Transverse colon (tissue), 4 donors: Measurements from ENCODE around the gene CARD10. TPM values are rescaled to one million over a fixed set of nuclear protein-coding genes. Genes with fewer than 3 reads are reported as not detected.

Experiments
- DNase-seq: peaks from one replicate; pipeline ENCODE4 v3.0.0-alpha.2; 2019
- H3K27ac ChIP-seq, 4 donors: fragments of 200-600 bp; sonication (generic); 2 replicates each; pipeline ENCODE4 v1.5.1; 2016 to 2018; ENCODE audit warnings: inconsistent platforms in 4 of 4
- H3K27me3 ChIP-seq: fragments of 200-600 bp; sonication (generic); 2 replicates; pipeline ENCODE4 v1.5.1; 2017; ENCODE audit warnings: inconsistent platforms
- H3K36me3 ChIP-seq, 4 donors: fragments of 200-600 bp; sonication (generic); 2 replicates each; pipeline ENCODE4 v1.5.1; 2017 to 2019; ENCODE audit warnings: inconsistent platforms in 4 of 4
- H3K4me1 ChIP-seq, 4 donors: fragments of 200-600 bp; sonication (generic); 2 replicates each; pipeline ENCODE4 v1.5.1; 2017 to 2020; ENCODE audit warnings: inconsistent platforms in 4 of 4
- H3K4me3 ChIP-seq, 4 donors: fragments of 200-600 bp; sonication (generic); 1 replicate in 1 of 4; 2 replicates in 3 of 4; pipeline versions ENCODE4 v1.5.1 to v1.6.1; 2017 to 2019; ENCODE audit warnings: inconsistent platforms in 4 of 4
- H3K9me3 ChIP-seq, 2 donors: fragments of 200-600 bp; sonication (generic); 2 replicates each; pipeline ENCODE4 v1.5.1; 2017 to 2019; ENCODE audit warnings: inconsistent platforms in 2 of 2
- CTCF ChIP-seq, 5 experiments: fragments of 200-600 bp in 3 of 5; fragments of 450-650 bp in 2 of 5; sonication (generic) in 3 of 5; IDR thresholded peaks; 1 replicate in 2 of 5; 2 replicates in 3 of 5; pipeline ENCODE4 v1.5.1; 2016 to 2017; ENCODE audit warnings: antibody characterized with exemption in 5 of 5, inconsistent platforms in 3 of 5, mild to moderate bottlenecking in 2 of 5, moderate library complexity in 1 of 5
- EP300 ChIP-seq: sonication (generic); formaldehyde crosslinking; IDR thresholded peaks from one replicate; pipeline ENCODE4 v1.6.1; 2017; ENCODE audit warnings: antibody characterized with exemption, low read depth
- POLR2A ChIP-seq: fragments of 450-650 bp; IDR thresholded peaks from one replicate; pipeline ENCODE4 v1.6.1; 2016; ENCODE audit warnings: antibody characterized with exemption, mild to moderate bottlenecking, moderate library complexity
- POLR2AphosphoS5 ChIP-seq, 3 donors: sonication (generic); formaldehyde crosslinking; IDR thresholded peaks; one replicate each; pipeline ENCODE4 v1.6.1; 2016; ENCODE audit warnings: antibody characterized with exemption in 3 of 3
- WGBS, 2 donors: methylation state at CpG; one replicate each; pipeline ENCODE4 v1.1.5; 2018; ENCODE audit warnings: low coverage in 1 of 2; 5-methylcytosine and 5-hydroxymethylcytosine counted together
- in situ Hi-C, 4 donors: fragments of 200-750 bp; cut with MboI; loops; one replicate each; pipeline versions ENCODE4 v1.15.0 to v1.15.1; 2017; ENCODE audit warnings: low sequenced_read_pairs in 3 of 4, low pct_ligation_motif_present in 1 of 4, low pct_unique_long_range_greater_than_20kb in 1 of 4
- intact Hi-C: fragments of 100-400 bp; cut with DNase I; formaldehyde crosslinking; loops from one replicate; pipeline ENCODE4 v1.15.1; 2023; ENCODE audit warnings: low total_unique reads
- total RNA-seq, 4 donors: library from RNA; depleted of rRNA; stranded (reverse); fragments of >200 nt; gene quantifications; one replicate each; pipeline ENCODE4 v1.1.0, GENCODE V29; 2016

CARD10 gene
- total RNA-seq, 4 donors from 2014 or later, result 46.3 to 166 (median 60.9) TPM

GRCh38 chr22:37460684-37461083 is 58.5 kb downstream of the CARD10 start:
- Histone ChIP-seq H3K4me1 (no peaks in the 10 kb centered on the region), H3K27me3 (peaks cover 7% of the 10 kb centered on the region), H3K36me3 (no peaks in the 10 kb centered on the region), H3K27ac (no peak overlapping the region), H3K9me3 (no peaks in the 10 kb centered on the region), H3K4me3 (no peak overlapping the region)
- intact Hi-C loops, result no loop called here
- 78 to 83% methylated on average over 3 of the region's 3 CpGs for WGBS, 2 donors
- DNase-seq, result no peak
- in situ Hi-C loops, result no loop called here
- TF ChIP-seq EP300 (no peak), POLR2AphosphoS5 (IDR thresholded peaks at IDR 0.05) (no peak), CTCF (IDR thresholded peaks at IDR 0.05) (no peak), POLR2A (no peak)

- TF ChIP-seq EP300 (no peak), CTCF (IDR thresholded peaks at IDR 0.05) (no peak), POLR2AphosphoS5 (IDR thresholded peaks at IDR 0.05) (no peak), POLR2A (no peak)
- 55 to 75% methylated on average over 9 of the region's 9 CpGs for WGBS, 2 donors
- H3K27ac ChIP-seq, result no peak overlapping the region
- H3K36me3 ChIP-seq, result no peaks in the 10 kb centered on the region
- peaks cover 0 to 4% (median 0%) of the 10 kb centered on the region in 4 donors for H3K4me1 ChIP-seq
- intact Hi-C loops (no loop called here), in situ Hi-C loops (loop anchor here in 1 of 4 donors (10.0 kb wide), 1 partner anchor 144 kb away; no protein-coding TSS in a partner anchor)
- no peaks in the 10 kb centered on the region for H3K9me3 ChIP-seq
- H3K4me3 ChIP-seq, result no peak overlapping the region
- peaks cover 7% of the 10 kb centered on the region for H3K27me3 ChIP-seq
- DNase-seq, result no peak
Observed at GRCh38 chr22:37459206-37459605, 60.0 kb downstream of the CARD10 start.

- H3K27ac ChIP-seq, result no peak overlapping the region
- H3K4me3 ChIP-seq, result no peak overlapping the region
- H3K27me3 ChIP-seq, result peaks cover 7% of the 10 kb centered on the region
- DNase-seq, result peak; percentile 84
- TF ChIP-seq POLR2A (no peak), CTCF (IDR thresholded peaks at IDR 0.05) (peak; percentile 76 to 96 (median 90))
- H3K4me1 ChIP-seq, result peaks cover 0 to 4% (median 0%) of the 10 kb centered on the region in 4 donors
- H3K9me3 ChIP-seq, result no peaks in the 10 kb centered on the region
- WGBS, 2 donors, result 38% methylated on average over 4 of the region's 4 CpGs; no CpG with 5 or more reads in 1 of the 2 donors
- intact Hi-C loops (loop anchor here (2.0 kb wide), 1 partner anchor 140 kb away; no protein-coding TSS in a partner anchor), in situ Hi-C loops (loop anchor here in 1 of 4 donors (10.0 kb wide), 1 partner anchor 142 kb away; no protein-coding TSS in a partner anchor)
- H3K36me3 ChIP-seq, result no peaks in the 10 kb centered on the region
Observed at GRCh38 chr22:37457093-37457893, 61.9 kb downstream of the CARD10 start.

DNA sequence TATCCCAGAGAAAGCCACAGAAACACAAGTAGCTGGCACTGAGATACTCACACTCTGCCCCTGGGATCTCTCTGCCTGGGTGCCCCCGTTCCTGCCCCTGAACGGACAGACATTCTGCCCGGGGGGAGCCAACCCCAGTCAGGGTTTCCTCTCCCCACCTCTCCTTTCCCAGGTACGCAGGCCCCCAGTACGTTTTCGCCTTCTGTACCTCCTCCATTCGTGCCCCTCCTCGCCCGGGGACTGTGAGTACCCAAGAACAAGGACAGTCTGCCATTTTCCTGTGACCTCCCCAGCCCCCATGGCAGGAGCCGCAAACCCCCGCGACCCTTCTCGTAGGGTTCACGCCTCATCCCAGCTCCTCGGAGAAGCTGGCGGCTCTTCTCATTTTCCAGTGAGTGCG is 62.9 kb downstream of the CARD10 start:
- H3K4me1 ChIP-seq, result peaks cover 0 to 4% (median 0%) of the 10 kb centered on the region in 4 donors
- in situ Hi-C loops (loop anchor here in 1 of 4 donors (10.0 kb wide), 1 partner anchor 142 kb away; no protein-coding TSS in a partner anchor), intact Hi-C loops (loop anchor here (2.0 kb wide), 1 partner anchor 140 kb away; no protein-coding TSS in a partner anchor)
- DNase-seq, result no peak
- no peak overlapping the region for H3K27ac ChIP-seq
- H3K27me3 ChIP-seq, result peaks cover 7% of the 10 kb centered on the region
- H3K36me3 ChIP-seq, result no peaks in the 10 kb centered on the region
- TF ChIP-seq EP300, result no peak
- TF ChIP-seq POLR2AphosphoS5 (IDR thresholded peaks at IDR 0.05), result no peak
- no peak for TF ChIP-seq CTCF (IDR thresholded peaks at IDR 0.05)
- no peak for TF ChIP-seq POLR2A
- WGBS, 2 donors, result 83% methylated on average over 17 of the region's 17 CpGs; no CpG with 5 or more reads in 1 of the 2 donors
- no peak overlapping the region for H3K4me3 ChIP-seq
- H3K9me3 ChIP-seq, result no peaks in the 10 kb centered on the region
